IPS-18a (cell line): Measurements from ENCODE around the gene UBE2D1.
A peak's percentile ranks its signal among the peaks of the same experiment; 100 is the strongest.

Experiments used
- H3K27ac ChIP-seq: one replicate; pipeline ENCODE4 v1.5.1; 2013; ENCODE audit warnings: low read length
- H3K27me3 ChIP-seq: one replicate; pipeline ENCODE4 v1.6.1; 2013; ENCODE audit warnings: mild to moderate bottlenecking, low read length; ENCODE audit not compliant: control insufficient read depth, insufficient read depth
- H3K36me3 ChIP-seq: one replicate; pipeline ENCODE4 v1.6.1; 2013; ENCODE audit warnings: low read depth, low read length; ENCODE audit not compliant: control insufficient read depth
- H3K4me1 ChIP-seq: one replicate; pipeline ENCODE4 v1.6.1; 2013; ENCODE audit warnings: low read depth, low read length; ENCODE audit not compliant: control insufficient read depth
- H3K4me3 ChIP-seq: one replicate; pipeline ENCODE4 v1.5.1; 2013; ENCODE audit warnings: low read length
- H3K9ac ChIP-seq: one replicate; pipeline ENCODE4 v1.6.1; 2013; ENCODE audit warnings: mild to moderate bottlenecking, low read length, moderate library complexity
- H3K9me3 ChIP-seq: one replicate; pipeline ENCODE4 v1.6.1; 2013; ENCODE audit warnings: low read depth, low read length; ENCODE audit not compliant: control insufficient read depth

Gene UBE2D1

GRCh38 chr10:58319599-58319998, 15.2 kb upstream of the UBE2D1 start:
- Histone ChIP-seq H3K9ac (no peak overlapping the region), H3K27me3 (no peaks in the 10 kb centered on the region), H3K36me3 (no peaks in the 10 kb centered on the region)

GRCh38 chr10:58320351-58321049, 14.3 kb upstream of the UBE2D1 start:
- no peak overlapping the region for H3K27ac ChIP-seq
- no peaks in the 10 kb centered on the region for H3K4me1 ChIP-seq

More at GRCh38 chr10:58319599-58319998, 15.2 kb upstream of the UBE2D1 start:
- Histone ChIP-seq H3K4me1 (no peaks in the 10 kb centered on the region), H3K27ac (no peak overlapping the region), H3K4me3 (no peak overlapping the region), H3K9me3 (no peaks in the 10 kb centered on the region)

GRCh38 chr10:58322072-58322834, 12.6 kb upstream of the UBE2D1 start:
- Histone ChIP-seq H3K36me3 (no peaks in the 10 kb centered on the region), H3K27ac (no peak overlapping the region), H3K4me1 (no peaks in the 10 kb centered on the region), H3K9me3 (no peaks in the 10 kb centered on the region), H3K27me3 (no peaks in the 10 kb centered on the region), H3K9ac (no peak overlapping the region), H3K4me3 (no peak overlapping the region)

More at GRCh38 chr10:58320351-58321049, 14.3 kb upstream of the UBE2D1 start:
- H3K9me3 ChIP-seq: no peaks in the 10 kb centered on the region
- H3K9ac ChIP-seq: no peak overlapping the region
- no peaks in the 10 kb centered on the region for H3K36me3 ChIP-seq
- no peak overlapping the region for H3K4me3 ChIP-seq
- no peaks in the 10 kb centered on the region for H3K27me3 ChIP-seq

- no peaks in the 10 kb centered on the region for H3K9me3 ChIP-seq
- no peaks in the 10 kb centered on the region for H3K27me3 ChIP-seq
- H3K4me3 ChIP-seq: no peak overlapping the region
- H3K9ac ChIP-seq: no peak overlapping the region
- no peaks in the 10 kb centered on the region for H3K36me3 ChIP-seq
- H3K27ac ChIP-seq: no peak overlapping the region
- no peaks in the 10 kb centered on the region for H3K4me1 ChIP-seq
Observed at GRCh38 chr10:58322835-58323209, 12.0 kb upstream of the UBE2D1 start.

GRCh38 chr10:58326967-58327381, 7.8 kb upstream of the UBE2D1 start:
- Histone ChIP-seq H3K27ac (no peak overlapping the region), H3K4me3 (no peak overlapping the region), H3K36me3 (no peaks in the 10 kb centered on the region), H3K9ac (no peak overlapping the region), H3K9me3 (no peaks in the 10 kb centered on the region), H3K4me1 (no peaks in the 10 kb centered on the region), H3K27me3 (no peaks in the 10 kb centered on the region)

GRCh38 chr10:58328233-58328632, 6.6 kb upstream of the UBE2D1 start:
- H3K9ac ChIP-seq: no peak overlapping the region
- no peak overlapping the region for H3K4me3 ChIP-seq

GRCh38 chr10:58330431-58330830, 4.4 kb upstream of the UBE2D1 start:
- Histone ChIP-seq H3K27me3 (no peaks in the 10 kb centered on the region), H3K4me3 (no peak overlapping the region), H3K27ac (no peak overlapping the region), H3K36me3 (no peaks in the 10 kb centered on the region), H3K4me1 (no peaks in the 10 kb centered on the region), H3K9ac (no peak overlapping the region), H3K9me3 (no peaks in the 10 kb centered on the region)

More at GRCh38 chr10:58328233-58328632, 6.6 kb upstream of the UBE2D1 start:
- H3K36me3 ChIP-seq: no peaks in the 10 kb centered on the region
- H3K27ac ChIP-seq: no peak overlapping the region
- H3K27me3 ChIP-seq: no peaks in the 10 kb centered on the region
- no peaks in the 10 kb centered on the region for H3K9me3 ChIP-seq
- no peaks in the 10 kb centered on the region for H3K4me1 ChIP-seq

- Histone ChIP-seq H3K27me3 (no peaks in the 10 kb centered on the region), H3K27ac (no peak overlapping the region), H3K9me3 (no peaks in the 10 kb centered on the region), H3K4me3 (no peak overlapping the region), H3K4me1 (peaks cover 7% of the 10 kb centered on the region), H3K36me3 (no peaks in the 10 kb centered on the region), H3K9ac (no peak overlapping the region)
Observed at GRCh38 chr10:58331646-58332045, 3.2 kb upstream of the UBE2D1 start.

- Histone ChIP-seq H3K9ac (peak overlapping the region; percentile 80), H3K4me1 (peaks cover 7% of the 10 kb centered on the region), H3K9me3 (no peaks in the 10 kb centered on the region), H3K36me3 (no peaks in the 10 kb centered on the region), H3K27ac (no peak overlapping the region), H3K27me3 (no peaks in the 10 kb centered on the region), H3K4me3 (peak overlapping the region; percentile 89)
Observed at GRCh38 chr10:58335306-58336005, 650 bp downstream of the UBE2D1 start.

GRCh38 chr10:58336242-58336641, 1.4 kb downstream of the UBE2D1 start:
- Histone ChIP-seq H3K36me3 (no peaks in the 10 kb centered on the region), H3K9me3 (no peaks in the 10 kb centered on the region), H3K9ac (no peak overlapping the region), H3K4me3 (peak overlapping the region; percentile 89), H3K27ac (no peak overlapping the region), H3K4me1 (peaks cover 7% of the 10 kb centered on the region), H3K27me3 (no peaks in the 10 kb centered on the region)

GRCh38 chr10:58341422-58341821, 6.6 kb downstream of the UBE2D1 start:
- no peaks in the 10 kb centered on the region for H3K9me3 ChIP-seq
- no peak overlapping the region for H3K27ac ChIP-seq
- H3K4me1 ChIP-seq: no peaks in the 10 kb centered on the region
- H3K27me3 ChIP-seq: no peaks in the 10 kb centered on the region
- H3K36me3 ChIP-seq: no peaks in the 10 kb centered on the region
- H3K4me3 ChIP-seq: no peak overlapping the region
- H3K9ac ChIP-seq: no peak overlapping the region
